ENCODE results near the gene HLA-DQB2. TPM values are rescaled to one million over a fixed set of nuclear protein-coding genes. Genes with fewer than 3 reads are reported as not detected.

The HLA-DQB2 gene
- total and polyA plus RNA-seq, 7 donors, result 0.38 to 1.2 (median 1.2) TPM; not detected in 4

DNA sequence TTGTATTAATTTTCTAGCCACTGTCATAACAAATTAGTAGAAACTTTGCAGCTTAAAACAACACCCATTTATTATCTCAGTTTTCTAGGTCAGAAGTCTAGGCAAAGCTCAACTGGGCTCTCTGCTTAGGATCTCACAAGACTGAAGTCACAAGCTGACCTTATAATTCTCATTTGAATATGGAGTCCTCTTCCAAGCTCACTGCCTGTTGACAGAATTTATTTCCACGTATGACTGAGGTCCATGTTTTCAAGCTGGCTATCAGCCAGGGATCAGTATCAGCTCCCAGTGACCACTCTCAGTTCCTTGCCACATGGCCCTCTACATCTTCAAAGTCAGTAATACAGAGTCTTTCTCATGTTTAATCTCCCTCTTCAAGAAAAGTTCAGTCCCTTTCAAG is 11.7 kb upstream of the HLA-DQB2 start:
- H3K27me3 ChIP-seq (ENCODE audit: insufficient read depth in 3 of 3, low read length in 2 of 3), result peaks cover 0 to 9% (median 4%) of the 10 kb centered on the region in 3 donors
- 0 to 12% (median 7%) methylated on average over 1 of the region's 1 CpG for WGBS, 3 donors
- DNase-seq (no peak), ATAC-seq (no peak)
- H3K36me3 ChIP-seq (ENCODE audit: insufficient read depth in 1 of 2, low read depth in 1 of 2), result no peaks in the 10 kb centered on the region
- TF ChIP-seq, protein P1, sequence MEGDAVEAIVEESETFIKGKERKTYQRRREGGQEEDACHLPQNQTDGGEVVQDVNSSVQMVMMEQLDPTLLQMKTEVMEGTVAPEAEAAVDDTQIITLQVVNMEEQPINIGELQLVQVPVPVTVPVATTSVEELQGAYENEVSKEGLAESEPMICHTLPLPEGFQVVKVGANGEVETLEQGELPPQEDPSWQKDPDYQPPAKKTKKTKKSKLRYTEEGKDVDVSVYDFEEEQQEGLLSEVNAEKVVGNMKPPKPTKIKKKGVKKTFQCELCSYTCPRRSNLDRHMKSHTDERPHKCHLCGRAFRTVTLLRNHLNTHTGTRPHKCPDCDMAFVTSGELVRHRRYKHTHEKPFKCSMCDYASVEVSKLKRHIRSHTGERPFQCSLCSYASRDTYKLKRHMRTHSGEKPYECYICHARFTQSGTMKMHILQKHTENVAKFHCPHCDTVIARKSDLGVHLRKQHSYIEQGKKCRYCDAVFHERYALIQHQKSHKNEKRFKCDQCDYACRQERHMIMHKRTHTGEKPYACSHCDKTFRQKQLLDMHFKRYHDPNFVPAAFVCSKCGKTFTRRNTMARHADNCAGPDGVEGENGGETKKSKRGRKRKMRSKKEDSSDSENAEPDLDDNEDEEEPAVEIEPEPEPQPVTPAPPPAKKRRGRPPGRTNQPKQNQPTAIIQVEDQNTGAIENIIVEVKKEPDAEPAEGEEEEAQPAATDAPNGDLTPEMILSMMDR (IDR thresholded peaks at IDR 0.05), result no peak
- no peak overlapping the region for H3K4me3 ChIP-seq
- intact Hi-C loops (cut with DNase I), result no loop called here
- no peaks in the 10 kb centered on the region for H3K9me3 ChIP-seq
- H3K27ac ChIP-seq, result no peak overlapping the region
- H3K4me1 ChIP-seq, result no peaks in the 10 kb centered on the region

DNA sequence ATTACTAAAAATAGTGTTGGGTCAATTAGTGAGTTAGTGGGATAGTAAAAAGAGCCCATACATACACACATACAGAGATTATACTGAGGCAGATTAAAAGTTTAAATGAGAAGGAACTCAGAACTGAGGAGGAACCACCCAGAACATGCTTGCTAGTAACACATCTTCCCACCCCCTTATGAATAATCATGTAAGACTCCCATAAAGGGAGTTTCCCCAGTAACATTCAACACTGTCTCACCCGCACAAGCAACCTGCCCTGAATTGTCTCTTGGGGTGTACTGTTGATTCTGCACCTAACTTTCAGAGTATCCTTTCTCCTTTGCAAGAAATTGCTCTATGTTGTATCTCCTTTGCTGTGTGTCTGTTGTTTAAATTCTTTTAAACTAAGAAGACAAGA is 11.1 kb upstream of the HLA-DQB2 start:
- H3K4me3 ChIP-seq, result no peak overlapping the region
- H3K27ac ChIP-seq, result no peak overlapping the region
- WGBS, 3 donors, result 41 to 58% (median 49%) methylated on average over 1 of the region's 1 CpG
- intact Hi-C loops (cut with DNase I), result no loop called here
- H3K9me3 ChIP-seq, result no peaks in the 10 kb centered on the region
- peaks cover 0 to 13% (median 4%) of the 10 kb centered on the region in 3 donors for H3K27me3 ChIP-seq (ENCODE audit: insufficient read depth in 3 of 3, low read length in 2 of 3)
- TF ChIP-seq, protein P1 (IDR thresholded peaks at IDR 0.05), result no peak
- ATAC-seq (no peak), DNase-seq (no peak)
- H3K36me3 ChIP-seq (ENCODE audit: insufficient read depth in 1 of 2, low read depth in 1 of 2), result no peaks in the 10 kb centered on the region
- no peaks in the 10 kb centered on the region for H3K4me1 ChIP-seq

DNA sequence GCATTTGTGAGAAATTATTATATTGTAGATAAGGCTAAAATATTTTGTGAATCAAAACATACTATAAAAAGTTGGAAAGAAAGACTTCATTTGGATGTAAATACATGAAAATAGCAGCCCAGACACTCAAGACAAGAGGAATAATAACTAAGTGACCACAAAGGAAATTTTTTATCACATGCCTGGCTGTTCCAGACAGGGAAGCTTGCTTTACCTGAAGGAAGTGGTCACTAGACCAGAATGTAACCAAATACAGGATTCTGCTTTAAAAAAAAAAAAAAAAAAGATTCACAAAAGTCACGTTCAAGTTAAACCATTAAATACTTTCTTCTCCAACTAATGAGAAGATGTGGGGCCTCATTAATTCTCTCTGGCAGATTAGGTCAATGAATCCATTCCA is 9.3 kb upstream of the HLA-DQB2 start:
- TF ChIP-seq, protein P1 (IDR thresholded peaks at IDR 0.05), result no peak

DNA sequence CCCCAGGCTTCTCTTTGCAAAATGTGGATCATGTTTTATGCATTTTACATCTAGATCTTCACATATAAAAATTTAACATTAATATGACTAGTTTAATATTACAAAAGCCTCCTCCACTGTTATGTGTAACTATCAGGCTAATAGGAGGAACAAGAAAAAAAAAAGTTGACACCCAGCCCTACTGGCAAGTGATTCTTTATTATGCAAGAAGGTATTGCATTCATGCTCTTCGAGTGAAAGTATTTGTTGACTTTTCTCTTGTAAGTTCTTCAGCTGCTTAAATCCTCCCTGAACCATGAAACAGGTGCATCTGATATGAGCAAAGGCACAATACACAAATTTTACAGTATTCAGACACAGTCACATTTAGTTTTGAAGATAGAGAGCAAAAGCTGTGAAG is 716 bp upstream of the HLA-DQB2 start:
- no peaks in the 10 kb centered on the region for H3K4me1 ChIP-seq
- H3K4me3 ChIP-seq, result no peak overlapping the region
- WGBS, 3 donors, result 19 to 34% (median 21%) methylated on average over 1 of the region's 1 CpG
- DNase-seq, result no peak
- TF ChIP-seq, protein P1 (IDR thresholded peaks at IDR 0.05), result no peak
- no peaks in the 10 kb centered on the region for H3K36me3 ChIP-seq (ENCODE audit: insufficient read depth in 1 of 2, low read depth in 1 of 2)
- H3K27me3 ChIP-seq (ENCODE audit: insufficient read depth in 3 of 3, low read length in 2 of 3), result peaks cover 8 to 33% (median 12%) of the 10 kb centered on the region in 3 donors
- H3K9me3 ChIP-seq, result no peaks in the 10 kb centered on the region
- no peak for ATAC-seq
- intact Hi-C loops (cut with DNase I), result no loop called here
- H3K27ac ChIP-seq, result no peak overlapping the region

More for the DNA sequence above, 9.3 kb upstream of the HLA-DQB2 start:
- Histone ChIP-seq H3K9me3 (no peaks in the 10 kb centered on the region), H3K36me3 (ENCODE audit: insufficient read depth in 1 of 2, low read depth in 1 of 2) (no peaks in the 10 kb centered on the region), H3K4me1 (no peaks in the 10 kb centered on the region), H3K27me3 (ENCODE audit: insufficient read depth in 3 of 3, low read length in 2 of 3) (peaks cover 0 to 22% (median 12%) of the 10 kb centered on the region in 3 donors), H3K4me3 (no peak overlapping the region), H3K27ac (no peak overlapping the region)
- 9 to 19% (median 15%) methylated on average over 1 of the region's 1 CpG for WGBS, 3 donors
- ATAC-seq (no peak), DNase-seq (no peak)
- intact Hi-C loops (cut with DNase I), result no loop called here

DNA sequence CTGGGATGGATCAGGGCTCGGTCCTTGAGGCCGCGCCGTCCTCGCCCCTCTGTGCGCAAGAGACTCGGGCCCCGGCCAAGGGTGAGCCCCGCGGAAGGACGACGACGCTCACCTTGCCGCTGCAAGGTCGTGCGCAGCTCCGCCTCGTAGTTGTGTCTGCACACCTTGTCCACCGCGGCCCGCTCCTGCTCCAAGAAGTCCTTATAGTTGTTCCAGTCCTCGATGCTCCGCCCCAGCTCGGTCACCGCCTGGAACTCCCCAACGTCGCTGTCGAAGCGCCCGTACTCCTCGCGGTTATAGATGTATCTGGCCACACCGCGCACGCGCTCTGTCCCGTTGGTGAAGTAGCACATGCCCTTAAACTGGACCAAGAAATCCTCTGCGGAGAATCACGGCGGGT is 1.8 kb downstream of the HLA-DQB2 start:
- intact Hi-C loops (cut with DNase I), result no loop called here
- ATAC-seq (no peak), DNase-seq (no peak)
- Histone ChIP-seq H3K27ac (no peak overlapping the region), H3K4me1 (no peaks in the 10 kb centered on the region), H3K27me3 (ENCODE audit: insufficient read depth in 3 of 3, low read length in 2 of 3) (peaks cover 4 to 20% (median 13%) of the 10 kb centered on the region in 3 donors), H3K4me3 (no peak overlapping the region), H3K36me3 (ENCODE audit: insufficient read depth in 1 of 2, low read depth in 1 of 2) (no peaks in the 10 kb centered on the region), H3K9me3 (no peaks in the 10 kb centered on the region)
- 43 to 67% (median 61%) methylated on average over 39 to 40 of the region's 40 CpGs for WGBS, 3 donors
- TF ChIP-seq, protein P1 (IDR thresholded peaks at IDR 0.05), result no peak

Data from psoas muscle (tissue), 8 donors.